ENCODE data around the gene MAPKAPK2.

DNA sequence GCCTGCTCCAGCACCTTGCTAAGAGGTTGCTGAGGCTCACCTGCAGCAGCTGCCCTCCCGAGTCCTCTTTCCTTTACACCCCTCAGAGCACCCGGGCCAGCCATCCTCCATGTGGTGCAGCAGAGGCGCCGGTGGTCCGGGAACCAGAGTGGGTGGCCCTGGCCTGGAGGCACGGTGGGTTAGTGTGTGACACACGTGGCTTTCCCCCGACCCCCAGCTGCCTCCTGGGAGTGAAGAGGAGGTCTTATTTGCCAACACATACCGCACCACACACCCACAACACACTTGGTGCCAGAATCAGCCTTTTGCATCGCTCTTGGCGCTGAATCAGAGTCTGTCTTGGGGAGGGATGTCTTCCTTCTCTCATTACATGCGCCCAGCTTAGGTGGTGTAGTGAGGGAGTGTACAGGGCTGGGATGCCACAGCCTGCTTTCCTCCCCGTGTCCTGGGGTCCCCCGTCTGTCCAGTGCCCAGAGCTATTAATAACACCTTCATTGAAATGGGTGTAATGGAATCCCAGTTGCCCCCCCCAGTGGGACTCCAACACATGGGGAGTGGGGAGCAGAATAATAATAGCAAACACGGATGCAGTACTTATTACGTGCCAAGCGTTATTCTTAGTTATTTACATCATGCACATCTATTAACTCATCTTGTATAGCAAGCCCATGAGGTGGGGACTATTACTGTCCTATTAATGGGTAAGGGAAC lies 38.2 kb downstream of the MAPKAPK2 start:
- TF ChIP-seq, protein P1, sequence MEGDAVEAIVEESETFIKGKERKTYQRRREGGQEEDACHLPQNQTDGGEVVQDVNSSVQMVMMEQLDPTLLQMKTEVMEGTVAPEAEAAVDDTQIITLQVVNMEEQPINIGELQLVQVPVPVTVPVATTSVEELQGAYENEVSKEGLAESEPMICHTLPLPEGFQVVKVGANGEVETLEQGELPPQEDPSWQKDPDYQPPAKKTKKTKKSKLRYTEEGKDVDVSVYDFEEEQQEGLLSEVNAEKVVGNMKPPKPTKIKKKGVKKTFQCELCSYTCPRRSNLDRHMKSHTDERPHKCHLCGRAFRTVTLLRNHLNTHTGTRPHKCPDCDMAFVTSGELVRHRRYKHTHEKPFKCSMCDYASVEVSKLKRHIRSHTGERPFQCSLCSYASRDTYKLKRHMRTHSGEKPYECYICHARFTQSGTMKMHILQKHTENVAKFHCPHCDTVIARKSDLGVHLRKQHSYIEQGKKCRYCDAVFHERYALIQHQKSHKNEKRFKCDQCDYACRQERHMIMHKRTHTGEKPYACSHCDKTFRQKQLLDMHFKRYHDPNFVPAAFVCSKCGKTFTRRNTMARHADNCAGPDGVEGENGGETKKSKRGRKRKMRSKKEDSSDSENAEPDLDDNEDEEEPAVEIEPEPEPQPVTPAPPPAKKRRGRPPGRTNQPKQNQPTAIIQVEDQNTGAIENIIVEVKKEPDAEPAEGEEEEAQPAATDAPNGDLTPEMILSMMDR (optimal IDR thresholded peaks at IDR 0.05 in 1 of 3, IDR thresholded peaks at IDR 0.05 in 1 of 3, conservative IDR thresholded peaks at IDR 0.05 in 1 of 3; ENCODE audit: extremely low read depth in 1 of 3, insufficient read depth in 2 of 3, low read length in 3 of 3) = no peak
- TF ChIP-seq EZH2 (IDR thresholded peaks at IDR 0.05; ENCODE audit: low read length) = no peak
